ENCODE data around the gene TCP11L1. TPM values are rescaled to one million over a fixed set of nuclear protein-coding genes. Genes with fewer than 3 reads are reported as not detected.

Gene TCP11L1
- total RNA-seq, 1 experiment from 2014 or later = 23.9 TPM

DNA sequence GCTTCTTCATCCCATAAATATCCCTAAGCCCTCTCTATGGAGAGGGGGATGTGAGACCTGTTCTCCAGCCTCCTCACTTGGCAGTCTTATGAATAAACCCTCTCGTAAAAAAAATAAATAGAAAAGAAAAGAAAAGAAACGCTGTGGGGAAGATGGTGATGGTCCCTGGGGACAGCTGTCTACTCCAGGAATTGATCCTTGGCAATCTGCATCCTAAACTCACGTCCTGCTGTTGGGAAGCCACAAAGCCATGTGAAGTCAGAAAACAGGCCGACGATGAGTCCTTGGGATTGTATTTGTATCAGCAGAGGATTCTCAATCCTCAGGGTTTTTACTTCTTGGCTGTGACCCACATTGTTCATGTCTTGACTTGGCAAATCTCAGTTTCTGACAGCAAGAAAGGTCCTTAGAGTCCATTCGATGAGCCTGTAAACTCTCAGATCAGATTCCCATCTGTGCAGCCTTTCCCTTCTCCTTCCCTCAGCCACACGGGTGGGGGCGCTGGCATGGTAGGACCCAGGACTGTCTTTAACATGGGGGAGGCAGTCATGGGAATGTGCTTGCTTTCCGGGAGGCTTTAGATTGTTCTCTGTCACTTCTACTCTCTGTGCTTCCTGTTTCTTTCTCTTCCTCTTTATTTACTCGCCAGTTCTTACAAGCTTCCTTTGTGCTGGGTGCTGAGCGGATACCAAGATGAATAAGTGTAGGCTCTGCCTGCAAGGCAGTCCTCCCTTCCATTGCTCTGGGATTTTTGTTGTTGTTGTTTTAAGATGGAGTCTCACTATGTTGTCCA, 24.9 kb downstream of the TCP11L1 start:
- H3K4me1 ChIP-seq (ENCODE audit: control insufficient read depth, insufficient read depth, low read length) = no peaks in the 10 kb centered on the region
- POLR2A ChIA-PET = no interaction called here
- no TSS peak for BruUV-seq (replicated peaks)
- no peak for DNase-seq (ENCODE audit: low read depth, low spot score)
- peaks cover 2% of the 10 kb centered on the region; the same call in 1 of the 2 replicates for H3K36me3 ChIP-seq (ENCODE audit: control insufficient read depth, insufficient read depth, low read length)
- H3K27ac ChIP-seq (ENCODE audit: low read length) = no peak overlapping the region
- CTCF ChIA-PET = no interaction called here
- ATAC-seq = no peak
- no peaks in the 10 kb centered on the region for H3K9me3 ChIP-seq (ENCODE audit: control insufficient read depth, insufficient read depth, low read depth, low read length)
- TF ChIP-seq, protein P1, sequence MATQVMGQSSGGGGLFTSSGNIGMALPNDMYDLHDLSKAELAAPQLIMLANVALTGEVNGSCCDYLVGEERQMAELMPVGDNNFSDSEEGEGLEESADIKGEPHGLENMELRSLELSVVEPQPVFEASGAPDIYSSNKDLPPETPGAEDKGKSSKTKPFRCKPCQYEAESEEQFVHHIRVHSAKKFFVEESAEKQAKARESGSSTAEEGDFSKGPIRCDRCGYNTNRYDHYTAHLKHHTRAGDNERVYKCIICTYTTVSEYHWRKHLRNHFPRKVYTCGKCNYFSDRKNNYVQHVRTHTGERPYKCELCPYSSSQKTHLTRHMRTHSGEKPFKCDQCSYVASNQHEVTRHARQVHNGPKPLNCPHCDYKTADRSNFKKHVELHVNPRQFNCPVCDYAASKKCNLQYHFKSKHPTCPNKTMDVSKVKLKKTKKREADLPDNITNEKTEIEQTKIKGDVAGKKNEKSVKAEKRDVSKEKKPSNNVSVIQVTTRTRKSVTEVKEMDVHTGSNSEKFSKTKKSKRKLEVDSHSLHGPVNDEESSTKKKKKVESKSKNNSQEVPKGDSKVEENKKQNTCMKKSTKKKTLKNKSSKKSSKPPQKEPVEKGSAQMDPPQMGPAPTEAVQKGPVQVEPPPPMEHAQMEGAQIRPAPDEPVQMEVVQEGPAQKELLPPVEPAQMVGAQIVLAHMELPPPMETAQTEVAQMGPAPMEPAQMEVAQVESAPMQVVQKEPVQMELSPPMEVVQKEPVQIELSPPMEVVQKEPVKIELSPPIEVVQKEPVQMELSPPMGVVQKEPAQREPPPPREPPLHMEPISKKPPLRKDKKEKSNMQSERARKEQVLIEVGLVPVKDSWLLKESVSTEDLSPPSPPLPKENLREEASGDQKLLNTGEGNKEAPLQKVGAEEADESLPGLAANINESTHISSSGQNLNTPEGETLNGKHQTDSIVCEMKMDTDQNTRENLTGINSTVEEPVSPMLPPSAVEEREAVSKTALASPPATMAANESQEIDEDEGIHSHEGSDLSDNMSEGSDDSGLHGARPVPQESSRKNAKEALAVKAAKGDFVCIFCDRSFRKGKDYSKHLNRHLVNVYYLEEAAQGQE (IDR thresholded peaks at IDR 0.05; ENCODE audit: insufficient read depth in 1 of 2, low read depth in 2 of 2, low read length in 1 of 2) = no peak
- TF ChIP-seq, protein P2, sequence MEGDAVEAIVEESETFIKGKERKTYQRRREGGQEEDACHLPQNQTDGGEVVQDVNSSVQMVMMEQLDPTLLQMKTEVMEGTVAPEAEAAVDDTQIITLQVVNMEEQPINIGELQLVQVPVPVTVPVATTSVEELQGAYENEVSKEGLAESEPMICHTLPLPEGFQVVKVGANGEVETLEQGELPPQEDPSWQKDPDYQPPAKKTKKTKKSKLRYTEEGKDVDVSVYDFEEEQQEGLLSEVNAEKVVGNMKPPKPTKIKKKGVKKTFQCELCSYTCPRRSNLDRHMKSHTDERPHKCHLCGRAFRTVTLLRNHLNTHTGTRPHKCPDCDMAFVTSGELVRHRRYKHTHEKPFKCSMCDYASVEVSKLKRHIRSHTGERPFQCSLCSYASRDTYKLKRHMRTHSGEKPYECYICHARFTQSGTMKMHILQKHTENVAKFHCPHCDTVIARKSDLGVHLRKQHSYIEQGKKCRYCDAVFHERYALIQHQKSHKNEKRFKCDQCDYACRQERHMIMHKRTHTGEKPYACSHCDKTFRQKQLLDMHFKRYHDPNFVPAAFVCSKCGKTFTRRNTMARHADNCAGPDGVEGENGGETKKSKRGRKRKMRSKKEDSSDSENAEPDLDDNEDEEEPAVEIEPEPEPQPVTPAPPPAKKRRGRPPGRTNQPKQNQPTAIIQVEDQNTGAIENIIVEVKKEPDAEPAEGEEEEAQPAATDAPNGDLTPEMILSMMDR (IDR thresholded peaks at IDR 0.05) = no peak
- TF ChIP-seq TCF7L2 (IDR thresholded peaks at IDR 0.05; ENCODE audit: low read depth, low read length) = no peak
- TF ChIP-seq SIN3A (IDR thresholded peaks at IDR 0.05; ENCODE audit: borderline replicate concordance, insufficient read depth, low read depth, low read length) = no peak
- TF ChIP-seq POLR2AphosphoS5 (IDR thresholded peaks at IDR 0.05; ENCODE audit: low read depth, low read length) = no peak
- intact Hi-C loops (cut with micrococcal nuclease; ENCODE audit: unreplicated experiment) = loop anchor here (10.0 kb wide), 1 partner anchor 259 kb away; no protein-coding TSS in a partner anchor
- in situ Hi-C loops (cut with HindIII; ENCODE audit: low pct_unique_long_range_greater_than_20kb, low sequenced_read_pairs) = no loop called here
- H3K4me3 ChIP-seq (ENCODE audit: low read depth in 2 of 2, low read length in 2 of 2) = no peak overlapping the region
- H3K27me3 ChIP-seq (ENCODE audit: control insufficient read depth, insufficient read depth, low read length) = no peaks in the 10 kb centered on the region

DNA sequence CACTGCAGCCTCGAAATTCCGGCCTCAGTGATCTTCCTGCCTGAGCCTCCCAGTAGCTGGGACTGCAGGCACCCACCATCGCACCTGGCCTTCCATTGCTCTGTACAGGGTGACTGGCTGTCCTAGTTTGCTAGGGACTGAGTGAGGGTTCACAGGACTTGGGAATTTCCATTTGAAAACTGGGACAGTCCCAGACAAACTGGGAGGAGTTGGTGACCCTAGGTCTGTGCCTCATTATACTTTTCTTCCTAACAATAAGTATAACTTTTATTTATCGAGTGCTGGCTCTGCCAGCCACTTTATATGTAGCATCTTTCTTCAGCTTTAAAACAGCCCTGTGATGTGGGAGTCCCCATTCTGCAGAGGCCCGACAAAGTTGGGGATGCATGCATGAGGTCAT, 25.5 kb downstream of the TCP11L1 start:
- H3K27ac ChIP-seq (ENCODE audit: low read length) = no peak overlapping the region

More for the DNA sequence above, 25.5 kb downstream of the TCP11L1 start:
- Histone ChIP-seq H3K36me3 (ENCODE audit: control insufficient read depth, insufficient read depth, low read length) (no peaks in the 10 kb centered on the region), H3K27me3 (ENCODE audit: control insufficient read depth, insufficient read depth, low read length) (no peaks in the 10 kb centered on the region), H3K4me1 (ENCODE audit: control insufficient read depth, insufficient read depth, low read length) (no peaks in the 10 kb centered on the region), H3K9me3 (ENCODE audit: control insufficient read depth, insufficient read depth, low read depth, low read length) (no peaks in the 10 kb centered on the region), H3K4me3 (ENCODE audit: low read depth in 2 of 2, low read length in 2 of 2) (no peak overlapping the region)
- TF ChIP-seq POLR2AphosphoS5 (IDR thresholded peaks at IDR 0.05; ENCODE audit: low read depth, low read length) (no peak), TCF7L2 (IDR thresholded peaks at IDR 0.05; ENCODE audit: low read depth, low read length) (no peak), SIN3A (IDR thresholded peaks at IDR 0.05; ENCODE audit: borderline replicate concordance, insufficient read depth, low read depth, low read length) (no peak)
- TF ChIP-seq, protein P2 (IDR thresholded peaks at IDR 0.05) = no peak
- TF ChIP-seq, protein P1 (IDR thresholded peaks at IDR 0.05; ENCODE audit: insufficient read depth in 1 of 2, low read depth in 2 of 2, low read length in 1 of 2) = no peak
- in situ Hi-C loops (cut with HindIII; ENCODE audit: low pct_unique_long_range_greater_than_20kb, low sequenced_read_pairs) (no loop called here), intact Hi-C loops (cut with micrococcal nuclease; ENCODE audit: unreplicated experiment) (loop anchor here (5.0 to 10.0 kb wide), 2 partner anchors 103 to 260 kb away; no protein-coding TSS in a partner anchor)
- ChIA-PET CTCF (interaction anchor here (0.6 to 0.7 kb wide), 3 partner anchors 18 to 702 kb away, joined by 3 to 5 read pairs (median 3); no protein-coding TSS in a partner anchor), POLR2A (interaction anchor here (0.8 kb wide), 1 partner anchor 171 kb away, joined by 3 read pairs; no protein-coding TSS in a partner anchor)
- no peak for DNase-seq (ENCODE audit: low read depth, low spot score)
- ATAC-seq = no peak
- BruUV-seq (replicated peaks) = no TSS peak

All from Panc1 (cell line).